Heart left ventricle (tissue), 13 donors: ENCODE data around the gene KRTAP10-4.

Experiments
- CTCF ChIP-seq, 12 donors: fragments of 200-600 bp; sonication (generic) in 4 of 12; IDR thresholded peaks; one replicate each; pipeline versions ENCODE4 v1.5.0 to v1.8.0; 2018 to 2022; ENCODE audit warnings: antibody characterized with exemption in 12 of 12, mild to moderate bottlenecking in 5 of 12
- POLR2A ChIP-seq, 2 donors: fragments of 450-650 bp; IDR thresholded peaks; one replicate each; pipeline ENCODE4 v1.6.1; 2017; ENCODE audit warnings: antibody characterized with exemption in 2 of 2, mild to moderate bottlenecking in 2 of 2, moderate library complexity in 2 of 2
- donor health status: ischemic (EF 13 %, LVEDD 7.1; RV severe dilation, severe dysfunction).
- donor health status: DM: no; HTN: yes; CAD: no.
- donor health status: DM: no; HTN: no; CAD: no.
- donor health status: ischemic (EF 25% LVEDD 6.9; RV normal size, moderate dysfunction).
- donor health status: ischemic (EF 25% LVEDD 5.7; RV mildly dilated, moderate dysfunction).
- donor health status: ischemic (EF 35%, LVEDD 5.7; RV mildly dilated, moderate dysfunction).
- donor health status: nonischemic (EF 11% LVEDD 7.7; RV severe dilation, severe dysfunction).
- donor health status: DM: yes; HTN: yes; CAD: no.
- donor health status: PGD.
- donor health status: ischemic (EF 29% LVEDD 5.4; RV normal size, mild dysfunction).
- donor health status: nonischemic (EF 23%, LVEDD 6.1; RV moderate dilation, normal function).

DNA sequence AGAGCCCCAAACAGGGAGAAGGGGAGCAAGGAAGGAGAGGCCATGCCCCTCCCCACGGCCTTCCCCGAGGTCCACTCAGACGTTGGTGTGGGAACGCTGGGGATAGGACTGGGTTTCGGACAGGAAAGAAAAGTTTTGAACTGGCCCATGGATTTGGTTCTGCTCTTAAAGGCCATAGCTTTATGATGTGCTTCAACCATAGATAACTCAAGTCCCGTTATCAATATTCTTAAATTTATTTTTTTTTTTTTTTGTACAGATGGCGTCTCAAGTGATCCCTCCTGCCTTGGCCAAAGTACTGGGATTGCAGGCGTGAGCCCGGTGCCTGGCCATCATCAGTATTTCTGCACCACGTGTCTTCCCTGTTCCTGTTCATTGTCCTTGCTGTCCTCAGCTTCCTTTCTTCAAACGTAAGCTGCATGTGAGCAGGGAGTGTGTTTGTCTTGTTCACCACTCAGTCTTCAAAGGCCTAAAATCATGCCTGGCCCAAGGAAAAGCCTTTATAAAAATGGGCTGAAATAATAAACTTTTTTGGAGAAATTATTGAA is 32.7 kb upstream of the KRTAP10-4 start:
- TF ChIP-seq CTCF (IDR thresholded peaks at IDR 0.05) (no peak), POLR2A (IDR thresholded peaks at IDR 0.05) (no peak)
